H9 (cell line): Measurements from ENCODE around the gene DAZAP1. TPM values are rescaled to one million over a fixed set of nuclear protein-coding genes. Genes with fewer than 3 reads are reported as not detected.

ENCODE experiments used
- DNase-seq: peaks from one replicate; pipeline ENCODE4 v3.0.0-alpha.2; 2017
- H2AFZ ChIP-seq: one replicate; pipeline ENCODE4 v1.6.1; 2013; ENCODE audit warnings: mild to moderate bottlenecking, low read length, control low read depth, moderate library complexity
- H2AK5ac ChIP-seq: 2 replicates; pipeline ENCODE4 v1.6.1; 2013; ENCODE audit warnings: low read length, control low read depth, mixed read lengths; ENCODE audit not compliant: insufficient read length
- H2BK120ac ChIP-seq: one replicate; pipeline ENCODE4 v1.6.1; 2013; ENCODE audit warnings: low read depth, mild to moderate bottlenecking, low read length, control low read depth, inconsistent platforms; ENCODE audit not compliant: poor library complexity, severe bottlenecking
- H2BK12ac ChIP-seq: 2 replicates; pipeline ENCODE4 v1.6.1; 2013; ENCODE audit warnings: low read length, control low read depth, mixed read lengths, low read depth; ENCODE audit not compliant: insufficient read length
- H2BK15ac ChIP-seq: 2 replicates; pipeline ENCODE4 v1.6.1; 2013; ENCODE audit warnings: low read depth, low read length, control low read depth
- H2BK20ac ChIP-seq: one replicate; pipeline ENCODE4 v1.6.1; 2013; ENCODE audit warnings: low read depth, mild to moderate bottlenecking, low read length, control low read depth, inconsistent platforms; ENCODE audit not compliant: poor library complexity, severe bottlenecking
- H2BK5ac ChIP-seq: 2 replicates; pipeline ENCODE4 v1.6.1; 2013; ENCODE audit warnings: low read length, control low read depth, mixed read lengths; ENCODE audit not compliant: insufficient read length
- H3K14ac ChIP-seq: 2 replicates; pipeline ENCODE4 v1.6.1; 2013; ENCODE audit warnings: low read length, control low read depth; ENCODE audit not compliant: insufficient read depth
- H3K18ac ChIP-seq: 2 replicates; pipeline ENCODE4 v1.6.1; 2013; ENCODE audit warnings: low read depth, mild to moderate bottlenecking, mixed read lengths, low read length, control low read depth; ENCODE audit not compliant: insufficient read length
- H3K23ac ChIP-seq: 2 replicates; pipeline ENCODE4 v1.6.1; 2013; ENCODE audit warnings: low read length, control low read depth, mixed read lengths, low read depth; ENCODE audit not compliant: insufficient read length
- H3K23me2 ChIP-seq: 2 replicates; pipeline ENCODE4 v1.6.1; 2013; ENCODE audit warnings: low read depth, mild to moderate bottlenecking, mixed read lengths, low read length, control low read depth; ENCODE audit not compliant: insufficient read length, poor library complexity, severe bottlenecking
- H3K27ac ChIP-seq: 2 replicates; pipeline ENCODE4 v1.5.1; 2013; ENCODE audit warnings: low read length, control low read depth, mixed read lengths, low read depth; ENCODE audit not compliant: insufficient read length
- H3K27me3 ChIP-seq: 2 replicates; pipeline ENCODE4 v1.6.1; 2013; ENCODE audit warnings: low read length, control low read depth, inconsistent platforms; ENCODE audit not compliant: insufficient read depth
- H3K4ac ChIP-seq: 2 replicates; pipeline ENCODE4 v1.6.1; 2013; ENCODE audit warnings: low read depth, mild to moderate bottlenecking, control low read depth, inconsistent platforms, low read length, moderate library complexity
- H3K4me1 ChIP-seq: 2 replicates; pipeline ENCODE4 v1.6.1; 2013; ENCODE audit warnings: low read length, control low read depth, inconsistent platforms; ENCODE audit not compliant: insufficient read depth
- H3K4me2 ChIP-seq: 2 replicates; pipeline ENCODE4 v1.6.1; 2013; ENCODE audit warnings: low read length, control low read depth, mixed read lengths; ENCODE audit not compliant: insufficient read length, insufficient read depth
- H3K56ac ChIP-seq: 2 replicates; pipeline ENCODE4 v1.6.1; 2013; ENCODE audit warnings: low read depth, mild to moderate bottlenecking, mixed read lengths, low read length, control low read depth; ENCODE audit not compliant: insufficient read length
- H3K79me1 ChIP-seq: 2 replicates; pipeline ENCODE4 v1.6.1; 2013; ENCODE audit warnings: low read depth, mild to moderate bottlenecking, moderate library complexity, low read length, control low read depth, inconsistent platforms; ENCODE audit not compliant: insufficient read depth, poor library complexity, severe bottlenecking
- H3K79me2 ChIP-seq: 2 replicates; pipeline ENCODE4 v1.6.1; 2013; ENCODE audit warnings: low read length, control low read depth, inconsistent platforms; ENCODE audit not compliant: insufficient read depth
- H3K9ac ChIP-seq: 2 replicates; pipeline ENCODE4 v1.6.1; 2013; ENCODE audit warnings: low read length, control low read depth, mixed read lengths; ENCODE audit not compliant: insufficient read length; ENCODE audit errors: extremely low read depth
- H3K9me3 ChIP-seq: one replicate; pipeline ENCODE4 v1.6.1; 2013; ENCODE audit warnings: low read depth, low read length, inconsistent platforms; ENCODE audit not compliant: control insufficient read depth
- H3T11ph ChIP-seq: one replicate; pipeline ENCODE4 v1.6.1; 2013; ENCODE audit warnings: mild to moderate bottlenecking, low read length, control low read depth, inconsistent platforms
- H4K20me1 ChIP-seq: one replicate; pipeline ENCODE4 v1.6.1; 2013; ENCODE audit not compliant: control insufficient read depth, insufficient read length, insufficient read depth
- H4K5ac ChIP-seq: 2 replicates; pipeline ENCODE4 v1.6.1; 2013; ENCODE audit warnings: low read depth, mild to moderate bottlenecking, mixed read lengths, low read length, control low read depth; ENCODE audit not compliant: insufficient read length
- H4K8ac ChIP-seq: replicated peaks from 2 replicates; pipeline ENCODE4 v1.6.1; 2013; ENCODE audit warnings: low read length, control low read depth, mixed read lengths, low read depth; ENCODE audit not compliant: insufficient read length
- H4K91ac ChIP-seq: 2 replicates; pipeline ENCODE4 v1.6.1; 2013; ENCODE audit warnings: low read depth, mild to moderate bottlenecking, moderate library complexity, mixed read lengths, low read length, control low read depth; ENCODE audit not compliant: insufficient read length
- H3K27ac Mint-ChIP-seq, 3 experiments: 2 replicates in 2 of 3; 3 replicates in 1 of 3; pipeline ENCODE4 v1.8.0; 2020 to 2021; ENCODE audit warnings: mixed read lengths in 3 of 3, mild to moderate bottlenecking in 1 of 3, moderate library complexity in 1 of 3
- H3K27me3 Mint-ChIP-seq: 2 replicates; pipeline ENCODE4 v1.8.0; 2021; ENCODE audit warnings: low read depth, mild to moderate bottlenecking, moderate library complexity, mixed read lengths
- H3K36me3 Mint-ChIP-seq, 3 experiments: 2 replicates in 2 of 3; 3 replicates in 1 of 3; pipeline ENCODE4 v1.8.0; 2020 to 2021; ENCODE audit warnings: low read depth in 3 of 3, mixed read lengths in 3 of 3; ENCODE audit not compliant: insufficient read depth in 1 of 3
- H3K4me1 Mint-ChIP-seq, 2 experiments: 2 replicates each; pipeline ENCODE4 v1.8.0; 2020; ENCODE audit warnings: mixed read lengths in 2 of 2
- H3K4me3 Mint-ChIP-seq, 2 experiments: 2 replicates in 1 of 2; 3 replicates in 1 of 2; pipeline ENCODE4 v1.8.0; 2020 to 2021; ENCODE audit warnings: mild to moderate bottlenecking in 2 of 2, mixed read lengths in 2 of 2, moderate library complexity in 1 of 2
- H3K9me3 Mint-ChIP-seq, 2 experiments: 2 replicates in 1 of 2; 3 replicates in 1 of 2; pipeline ENCODE4 v1.8.0; 2020; ENCODE audit warnings: mild to moderate bottlenecking in 2 of 2, mixed read lengths in 2 of 2, moderate library complexity in 1 of 2
- WGBS: extraction: QIAGEN DNeasy Blood & Tissue Kit; methylation state at CpG from one replicate; pipeline ENCODE4 v1.1.7; 2013; ENCODE audit warnings: missing lambda C conversion rate, low lambda C conversion rate, mixed read lengths; ENCODE audit not compliant: insufficient read length; ENCODE audit errors: extremely low coverage; 5-methylcytosine and 5-hydroxymethylcytosine counted together
- total RNA-seq: library from RNA; stranded (reverse); gene quantifications from 2 replicates; pipeline ENCODE4 v1.2.1, GENCODE V29; 2021
- TF ChIP-seq, protein P1 (sequence below): fragments of 200-600 bp; sonication (generic); conservative IDR thresholded peaks from 3 replicates; pipeline ENCODE4 v1.8.0; 2021; ENCODE audit warnings: antibody characterized with exemption, mild to moderate bottlenecking

Gene DAZAP1
- total RNA-seq, 1 experiment from 2014 or later: 265 TPM

DNA sequence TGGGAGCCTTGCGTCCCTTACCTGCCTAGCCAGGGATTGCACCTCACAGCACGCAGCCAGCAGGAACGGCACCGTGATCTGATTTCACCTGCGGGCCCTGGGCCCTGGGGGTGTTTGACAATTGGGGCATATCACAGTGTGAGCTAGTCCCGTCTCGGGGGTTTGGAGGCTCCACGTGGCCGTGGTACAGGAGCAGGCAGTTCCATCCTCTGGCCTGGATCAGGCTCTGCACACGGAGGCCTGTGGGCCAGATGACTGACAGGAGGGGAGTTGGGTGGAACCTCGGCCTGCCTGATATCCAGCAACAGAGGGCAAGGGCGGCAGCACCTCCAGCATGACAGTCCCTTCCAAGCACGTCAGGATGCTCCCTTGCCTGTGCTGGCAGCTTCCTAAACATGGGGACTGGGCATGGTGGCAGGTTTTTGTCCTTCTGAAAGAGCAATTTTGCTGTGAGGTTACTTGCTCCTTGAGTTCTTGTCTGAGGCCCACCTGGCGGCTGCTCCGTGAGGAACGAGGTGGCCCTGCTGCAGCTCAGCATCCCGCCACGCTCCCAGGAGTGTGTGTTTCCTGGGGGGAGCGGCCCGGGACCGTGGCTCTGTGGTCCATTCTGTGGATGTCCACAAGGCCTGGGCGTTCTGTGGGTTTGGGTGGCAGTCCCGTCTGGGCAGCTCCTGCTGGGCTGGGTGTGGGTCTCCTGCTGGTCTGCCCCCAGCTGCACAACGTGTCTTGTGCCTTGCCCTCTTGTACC is 24.5 kb downstream of the DAZAP1 start:
- H3K4me3 Mint-ChIP-seq: no peak overlapping the region
- no peak overlapping the region for H3K23ac ChIP-seq
- H3K56ac ChIP-seq: no peak overlapping the region
- H4K8ac ChIP-seq: no peak overlapping the region
- no peak overlapping the region for H3K14ac ChIP-seq
- no peak overlapping the region for H3K27ac ChIP-seq
- H3K4me1 Mint-ChIP-seq: no peaks in the 10 kb centered on the region; a peak in 1 of 4 replicates
- H3K79me2 ChIP-seq: no peaks in the 10 kb centered on the region
- H3K36me3 Mint-ChIP-seq: peaks cover 16 to 63% (median 45%) of the 10 kb centered on the region in 3 experiments; a peak in 6 of 7 replicates
- H3K9me3 ChIP-seq: no peaks in the 10 kb centered on the region
- no peak overlapping the region for H3T11ph ChIP-seq
- H4K20me1 ChIP-seq: no peaks in the 10 kb centered on the region
- peak overlapping the region in 2 of 3 experiments; percentile 34 to 77; a peak in 1 of 7 replicates for H3K27ac Mint-ChIP-seq
- H4K91ac ChIP-seq: no peak overlapping the region
- H3K4me2 ChIP-seq: no peak overlapping the region
- no peak overlapping the region for H2BK20ac ChIP-seq
- no peak overlapping the region for H2BK120ac ChIP-seq
- no peak overlapping the region for H2BK12ac ChIP-seq
- TF ChIP-seq, protein P1, sequence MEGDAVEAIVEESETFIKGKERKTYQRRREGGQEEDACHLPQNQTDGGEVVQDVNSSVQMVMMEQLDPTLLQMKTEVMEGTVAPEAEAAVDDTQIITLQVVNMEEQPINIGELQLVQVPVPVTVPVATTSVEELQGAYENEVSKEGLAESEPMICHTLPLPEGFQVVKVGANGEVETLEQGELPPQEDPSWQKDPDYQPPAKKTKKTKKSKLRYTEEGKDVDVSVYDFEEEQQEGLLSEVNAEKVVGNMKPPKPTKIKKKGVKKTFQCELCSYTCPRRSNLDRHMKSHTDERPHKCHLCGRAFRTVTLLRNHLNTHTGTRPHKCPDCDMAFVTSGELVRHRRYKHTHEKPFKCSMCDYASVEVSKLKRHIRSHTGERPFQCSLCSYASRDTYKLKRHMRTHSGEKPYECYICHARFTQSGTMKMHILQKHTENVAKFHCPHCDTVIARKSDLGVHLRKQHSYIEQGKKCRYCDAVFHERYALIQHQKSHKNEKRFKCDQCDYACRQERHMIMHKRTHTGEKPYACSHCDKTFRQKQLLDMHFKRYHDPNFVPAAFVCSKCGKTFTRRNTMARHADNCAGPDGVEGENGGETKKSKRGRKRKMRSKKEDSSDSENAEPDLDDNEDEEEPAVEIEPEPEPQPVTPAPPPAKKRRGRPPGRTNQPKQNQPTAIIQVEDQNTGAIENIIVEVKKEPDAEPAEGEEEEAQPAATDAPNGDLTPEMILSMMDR: no peak
- no peaks in the 10 kb centered on the region for H3K27me3 ChIP-seq
- H4K5ac ChIP-seq: no peak overlapping the region
- H2AK5ac ChIP-seq: no peak overlapping the region
- H3K4ac ChIP-seq: no peak overlapping the region
- no peaks in the 10 kb centered on the region for H3K79me1 ChIP-seq
- no peak overlapping the region for H3K9ac ChIP-seq
- WGBS: no CpG with 5 or more reads among the region's 24 CpGs
- no peaks in the 10 kb centered on the region for H3K23me2 ChIP-seq
- no peaks in the 10 kb centered on the region for H3K9me3 Mint-ChIP-seq
- H2BK15ac ChIP-seq: no peak overlapping the region
- no peaks in the 10 kb centered on the region for H3K4me1 ChIP-seq
- H3K27me3 Mint-ChIP-seq: no peaks in the 10 kb centered on the region
- no peak overlapping the region for H2BK5ac ChIP-seq
- no peak for DNase-seq
- H3K18ac ChIP-seq: no peak overlapping the region
- H2AFZ ChIP-seq: no peak overlapping the region
